Natural killer cell (primary cell): ENCODE measurements around the gene CLCN4. TPM values are rescaled to one million over a fixed set of nuclear protein-coding genes. Genes with fewer than 3 reads are reported as not detected.

ENCODE experiments used
- ATAC-seq, 3 donors: fragments of 150-1000 bp in 2 of 3; fragments of 200-7000 bp in 1 of 3; cut with Tn5 transposase; 1 replicate in 1 of 3; 2 replicates in 2 of 3; pipeline ENCODE4 v1.10.0; 2021; ENCODE audit warnings: mild to moderate bottlenecking in 2 of 3, moderate library complexity in 2 of 3
- DNase-seq, 2 donors: peaks; one replicate each; pipeline versions ENCODE4 v3.0.0 to v3.0.0-alpha.2; 2013 to 2021; ENCODE audit warnings: mixed read lengths in 1 of 2
- H3K27ac ChIP-seq: one replicate; pipeline ENCODE4 v1.5.1; 2013; ENCODE audit warnings: mild to moderate bottlenecking, low read length
- H3K27me3 ChIP-seq: one replicate; pipeline ENCODE4 v1.6.1; 2013; ENCODE audit warnings: low read length; ENCODE audit not compliant: control insufficient read depth, insufficient read depth
- H3K36me3 ChIP-seq: one replicate; pipeline ENCODE4 v1.6.1; 2013; ENCODE audit warnings: low read length; ENCODE audit not compliant: control insufficient read depth, insufficient read depth
- H3K4me1 ChIP-seq: one replicate; pipeline ENCODE4 v1.6.1; 2013; ENCODE audit warnings: low read length; ENCODE audit not compliant: control insufficient read depth, insufficient read depth
- H3K4me3 ChIP-seq: one replicate; pipeline ENCODE4 v1.5.1; 2013; ENCODE audit warnings: low read length
- H3K9me3 ChIP-seq: one replicate; pipeline ENCODE4 v1.6.1; 2013; ENCODE audit warnings: low read length; ENCODE audit not compliant: control insufficient read depth, insufficient read depth
- H3K27ac Mint-ChIP-seq, 2 donors: one replicate each; pipeline ENCODE4 v1.8.0; 2022; ENCODE audit warnings: mild to moderate bottlenecking in 2 of 2, mixed read lengths in 2 of 2, moderate library complexity in 1 of 2
- H3K27me3 Mint-ChIP-seq, 2 donors: one replicate each; pipeline ENCODE4 v1.8.0; 2022; ENCODE audit warnings: low read depth in 2 of 2, mixed read lengths in 2 of 2
- H3K36me3 Mint-ChIP-seq: one replicate; pipeline ENCODE4 v1.8.0; 2022; ENCODE audit warnings: mixed read lengths
- H3K4me1 Mint-ChIP-seq, 2 donors: one replicate each; pipeline ENCODE4 v1.8.0; 2022; ENCODE audit warnings: mixed read lengths in 2 of 2
- H3K4me3 Mint-ChIP-seq: one replicate; pipeline ENCODE4 v1.8.0; 2022; ENCODE audit warnings: mild to moderate bottlenecking, moderate library complexity, mixed read lengths
- H3K9me3 Mint-ChIP-seq, 2 donors: one replicate each; pipeline ENCODE4 v1.8.0; 2022; ENCODE audit warnings: mixed read lengths in 2 of 2
- WGBS: methylation state at CpG from one replicate; pipeline ENCODE4 v1.1.7; 2013; ENCODE audit warnings: missing lambda C conversion rate; ENCODE audit not compliant: insufficient coverage; 5-methylcytosine and 5-hydroxymethylcytosine counted together
- intact Hi-C: fragments of 100-400 bp; cut with micrococcal nuclease; formaldehyde crosslinking; loops from one replicate; pipeline ENCODE4 v1.14.2; 2022
- total RNA-seq, 4 donors: library from RNA; stranded (reverse); fragments of 120-200 nt in 1 of 4; gene quantifications; one replicate each; pipeline versions ENCODE4 v1.2.3 to v1.2.4, GENCODE V29; 2013 to 2022
- TF ChIP-seq, protein P1 (sequence below): fragments of 200-600 bp; IDR thresholded peaks from one replicate; pipeline ENCODE4 v1.8.0; 2022; ENCODE audit warnings: antibody characterized with exemption

Gene CLCN4
- total RNA-seq, 3 donors from 2014 or later (not counting 1 experiment from before 2014, with no cell fraction given), result 0.05 to 0.66 (median 0.23) TPM

- Histone ChIP-seq H3K4me3 (no peak overlapping the region), H3K27me3 (no peaks in the 10 kb centered on the region), H3K9me3 (no peaks in the 10 kb centered on the region), H3K27ac (no peak overlapping the region), H3K4me1 (no peaks in the 10 kb centered on the region), H3K36me3 (no peaks in the 10 kb centered on the region)
- TF ChIP-seq, protein P1, sequence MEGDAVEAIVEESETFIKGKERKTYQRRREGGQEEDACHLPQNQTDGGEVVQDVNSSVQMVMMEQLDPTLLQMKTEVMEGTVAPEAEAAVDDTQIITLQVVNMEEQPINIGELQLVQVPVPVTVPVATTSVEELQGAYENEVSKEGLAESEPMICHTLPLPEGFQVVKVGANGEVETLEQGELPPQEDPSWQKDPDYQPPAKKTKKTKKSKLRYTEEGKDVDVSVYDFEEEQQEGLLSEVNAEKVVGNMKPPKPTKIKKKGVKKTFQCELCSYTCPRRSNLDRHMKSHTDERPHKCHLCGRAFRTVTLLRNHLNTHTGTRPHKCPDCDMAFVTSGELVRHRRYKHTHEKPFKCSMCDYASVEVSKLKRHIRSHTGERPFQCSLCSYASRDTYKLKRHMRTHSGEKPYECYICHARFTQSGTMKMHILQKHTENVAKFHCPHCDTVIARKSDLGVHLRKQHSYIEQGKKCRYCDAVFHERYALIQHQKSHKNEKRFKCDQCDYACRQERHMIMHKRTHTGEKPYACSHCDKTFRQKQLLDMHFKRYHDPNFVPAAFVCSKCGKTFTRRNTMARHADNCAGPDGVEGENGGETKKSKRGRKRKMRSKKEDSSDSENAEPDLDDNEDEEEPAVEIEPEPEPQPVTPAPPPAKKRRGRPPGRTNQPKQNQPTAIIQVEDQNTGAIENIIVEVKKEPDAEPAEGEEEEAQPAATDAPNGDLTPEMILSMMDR, result no peak
- Mint-ChIP-seq H3K9me3 (no peaks in the 10 kb centered on the region), H3K27me3 (no peaks in the 10 kb centered on the region), H3K4me3 (no peak overlapping the region), H3K36me3 (no peaks in the 10 kb centered on the region), H3K4me1 (no peaks in the 10 kb centered on the region), H3K27ac (no peak overlapping the region)
- intact Hi-C loops, result no loop called here
- no peak for ATAC-seq
- 95% methylated on average over 6 of the region's 7 CpGs for WGBS
- DNase-seq, result no peak
These were observed 20.2 kb downstream of the CLCN4 start for GRCh38 chrX:10177004-10177396.

DNA sequence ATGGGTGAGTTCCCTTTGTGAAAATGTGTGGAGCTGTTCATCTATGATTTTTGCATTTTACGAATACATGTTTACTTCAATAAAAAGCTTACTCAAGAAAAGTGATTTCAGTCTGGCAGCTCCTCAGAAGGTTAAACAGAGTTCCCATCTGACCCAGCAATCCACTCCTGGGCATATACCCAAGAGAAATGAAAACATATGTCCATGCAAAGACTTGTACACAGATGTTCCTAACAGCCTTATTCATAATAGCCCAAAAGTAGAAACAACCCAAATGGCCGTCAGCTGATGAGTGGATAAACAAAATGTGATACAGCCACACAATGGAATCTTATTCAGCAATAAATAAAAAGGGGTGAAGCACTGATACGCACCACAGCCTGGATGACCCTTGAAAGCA is 20.8 kb downstream of the CLCN4 start:
- ATAC-seq (no peak), DNase-seq (no peak)
- TF ChIP-seq, protein P1, result no peak
- Histone ChIP-seq H3K27ac (no peak overlapping the region), H3K4me1 (no peaks in the 10 kb centered on the region), H3K27me3 (no peaks in the 10 kb centered on the region), H3K36me3 (no peaks in the 10 kb centered on the region), H3K9me3 (no peaks in the 10 kb centered on the region), H3K4me3 (no peak overlapping the region)
- WGBS, result 83% methylated on average over 3 of the region's 3 CpGs
- H3K36me3 Mint-ChIP-seq, result no peaks in the 10 kb centered on the region
- no peaks in the 10 kb centered on the region for H3K9me3 Mint-ChIP-seq
- intact Hi-C loops, result no loop called here
- no peaks in the 10 kb centered on the region for H3K27me3 Mint-ChIP-seq
- no peak overlapping the region for H3K27ac Mint-ChIP-seq
- H3K4me3 Mint-ChIP-seq, result no peak overlapping the region
- H3K4me1 Mint-ChIP-seq, result no peaks in the 10 kb centered on the region

DNA sequence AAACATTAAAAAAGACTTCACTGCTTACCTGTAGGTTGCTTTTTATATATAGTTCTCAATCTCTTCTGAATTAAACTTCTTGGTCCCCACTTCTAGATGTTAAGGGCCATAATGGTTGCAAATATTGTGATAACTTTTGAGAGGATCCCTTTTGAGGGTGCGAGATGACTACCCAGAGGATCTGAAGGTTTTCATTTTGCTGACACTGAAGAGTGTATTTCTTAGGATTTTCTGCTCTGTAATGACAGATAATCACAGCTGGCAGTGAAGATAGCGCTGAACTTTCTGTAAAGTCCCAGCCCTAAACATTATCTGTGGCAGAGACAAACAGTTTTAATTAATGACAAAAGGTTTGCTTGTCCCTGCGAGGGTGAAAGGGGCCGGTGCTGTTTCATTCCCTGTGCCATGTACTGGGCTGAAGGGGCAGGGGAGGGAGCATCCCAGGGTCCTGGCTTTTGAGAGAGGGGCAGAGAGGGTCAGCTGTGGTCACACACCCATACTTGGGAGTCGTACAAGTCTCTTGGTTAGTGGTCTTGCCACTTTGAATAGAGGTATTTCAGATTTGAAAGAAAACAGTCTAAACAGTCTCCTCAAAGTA is 22.2 kb downstream of the CLCN4 start:
- H3K27me3 Mint-ChIP-seq, result peaks cover 0 to 4% of the 10 kb centered on the region in 2 donors
- Histone ChIP-seq H3K4me3 (no peak overlapping the region), H3K4me1 (no peaks in the 10 kb centered on the region), H3K36me3 (no peaks in the 10 kb centered on the region), H3K9me3 (no peaks in the 10 kb centered on the region), H3K27ac (no peak overlapping the region), H3K27me3 (no peaks in the 10 kb centered on the region)
- no peak for DNase-seq
- TF ChIP-seq, protein P1, result no peak
- no peaks in the 10 kb centered on the region for H3K4me1 Mint-ChIP-seq
- ATAC-seq, result no peak
- intact Hi-C loops, result no loop called here
- 73% methylated on average over 4 of the region's 5 CpGs for WGBS
- no peak overlapping the region for H3K27ac Mint-ChIP-seq
- no peaks in the 10 kb centered on the region for H3K9me3 Mint-ChIP-seq
- no peaks in the 10 kb centered on the region for H3K36me3 Mint-ChIP-seq
- H3K4me3 Mint-ChIP-seq, result no peak overlapping the region

DNA sequence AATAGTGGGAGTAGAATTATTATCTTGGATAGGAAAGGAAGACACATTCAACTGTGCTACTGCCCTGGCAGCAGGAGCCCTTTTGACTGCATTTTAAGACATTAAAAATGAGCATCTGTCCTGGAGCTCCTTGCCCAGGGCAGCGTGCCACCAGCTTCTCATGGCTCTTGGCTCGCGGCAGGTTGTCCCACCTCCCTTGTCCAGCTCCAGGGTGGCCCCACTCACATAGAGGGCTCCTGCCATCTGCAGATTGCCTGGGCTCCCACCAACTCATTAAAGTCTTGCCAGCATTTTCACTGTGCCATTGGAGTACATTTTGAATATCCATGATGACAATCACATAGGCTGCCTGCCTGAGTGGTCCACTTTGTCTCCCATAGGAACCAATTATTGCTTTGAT is 27.0 kb downstream of the CLCN4 start:
- H3K4me3 ChIP-seq, result no peak overlapping the region
- Mint-ChIP-seq H3K36me3 (no peaks in the 10 kb centered on the region), H3K27me3 (peaks cover 10 to 11% of the 10 kb centered on the region in 2 donors), H3K4me1 (no peaks in the 10 kb centered on the region), H3K27ac (no peak overlapping the region), H3K4me3 (no peak overlapping the region), H3K9me3 (no peaks in the 10 kb centered on the region)
- H3K27me3 ChIP-seq, result no peaks in the 10 kb centered on the region
- intact Hi-C loops, result no loop called here
- H3K4me1 ChIP-seq, result no peaks in the 10 kb centered on the region
- no peak overlapping the region for H3K27ac ChIP-seq
- TF ChIP-seq, protein P1, result no peak
- DNase-seq (no peak), ATAC-seq (no peak)
- 94% methylated on average over 3 of the region's 3 CpGs for WGBS
- no peaks in the 10 kb centered on the region for H3K36me3 ChIP-seq
- H3K9me3 ChIP-seq, result no peaks in the 10 kb centered on the region
